Liver (tissue), 9 donors: ENCODE measurements around the gene ULK3. TPM values are rescaled to one million over a fixed set of nuclear protein-coding genes. Genes with fewer than 3 reads are reported as not detected.

Experiments
- DNase-seq: peaks from one replicate; pipeline ENCODE4 v3.0.0-alpha.2; 2017; ENCODE audit warnings: low spot score
- H3K27ac ChIP-seq, 2 donors: one replicate each; pipeline ENCODE4 v1.7.0; 2013; ENCODE audit warnings: inconsistent platforms in 2 of 2, low read length in 2 of 2, control low read depth in 1 of 2, low read depth in 1 of 2, mild to moderate bottlenecking in 1 of 2
- H3K27me3 ChIP-seq, 4 donors: one replicate each; pipeline versions ENCODE4 v1.6.1 to v1.7.0; 2013; ENCODE audit warnings: low read length in 3 of 4, inconsistent platforms in 1 of 4, mild to moderate bottlenecking in 1 of 4, moderate library complexity in 1 of 4; ENCODE audit not compliant: control insufficient read depth in 4 of 4, insufficient read depth in 4 of 4
- H3K36me3 ChIP-seq, 4 donors: one replicate each; pipeline versions ENCODE4 v1.6.1 to v1.7.0; 2013; ENCODE audit warnings: low read length in 3 of 4, mild to moderate bottlenecking in 3 of 4, low read depth in 1 of 4, moderate library complexity in 1 of 4; ENCODE audit not compliant: control insufficient read depth in 4 of 4, insufficient read depth in 3 of 4
- H3K4me1 ChIP-seq, 4 donors: one replicate each; pipeline versions ENCODE4 v1.6.1 to v1.7.0; 2013; ENCODE audit warnings: low read length in 3 of 4, mild to moderate bottlenecking in 3 of 4, moderate library complexity in 1 of 4; ENCODE audit not compliant: control insufficient read depth in 4 of 4, insufficient read depth in 4 of 4
- H3K4me3 ChIP-seq, 3 donors: one replicate each; pipeline versions ENCODE4 v1.6.1 to v1.7.0; 2013; ENCODE audit warnings: low read length in 3 of 3, control low read depth in 1 of 3, low read depth in 1 of 3, mild to moderate bottlenecking in 1 of 3
- H3K9ac ChIP-seq, 2 donors: one replicate each; pipeline ENCODE4 v1.7.0; 2013; ENCODE audit warnings: low read length in 2 of 2, mild to moderate bottlenecking in 2 of 2, moderate library complexity in 2 of 2, control low read depth in 1 of 2, low read depth in 1 of 2
- H3K9me3 ChIP-seq, 4 donors: one replicate each; pipeline versions ENCODE4 v1.6.1 to v1.7.0; 2013; ENCODE audit warnings: low read length in 3 of 4; ENCODE audit not compliant: control insufficient read depth in 4 of 4
- EGR1 ChIP-seq, 2 donors: IDR thresholded peaks; 2 replicates each; pipeline ENCODE4 v1.6.1; 2016 to 2018; ENCODE audit warnings: antibody characterized with exemption in 2 of 2, low read depth in 2 of 2
- FOXA1 ChIP-seq: IDR thresholded peaks from 2 replicates; pipeline ENCODE4 v1.6.1; 2016; ENCODE audit warnings: antibody characterized with exemption
- FOXA2 ChIP-seq: IDR thresholded peaks from 2 replicates; pipeline ENCODE4 v1.6.1; 2016; ENCODE audit warnings: antibody characterized with exemption
- GABPA ChIP-seq, 2 donors: IDR thresholded peaks in 1 of 2; conservative IDR thresholded peaks in 1 of 2; 2 replicates each; pipeline ENCODE4 v1.6.1; 2016; ENCODE audit warnings: antibody characterized with exemption in 2 of 2, mild to moderate bottlenecking in 1 of 2, moderate library complexity in 1 of 2
- HNF4A ChIP-seq, 2 donors: conservative IDR thresholded peaks; 2 replicates each; pipeline ENCODE4 v1.6.1; 2016; ENCODE audit warnings: antibody characterized with exemption in 2 of 2, mild to moderate bottlenecking in 2 of 2
- HNF4G ChIP-seq: IDR thresholded peaks from 2 replicates; pipeline ENCODE4 v1.6.1; 2016; ENCODE audit warnings: antibody characterized with exemption
- JUND ChIP-seq, 2 donors: IDR thresholded peaks; 2 replicates each; pipeline ENCODE4 v1.6.1; 2016; ENCODE audit warnings: antibody characterized with exemption in 2 of 2
- NR2F2 ChIP-seq: IDR thresholded peaks from 2 replicates; pipeline ENCODE4 v1.6.1; 2016; ENCODE audit warnings: antibody characterized with exemption
- RAD21 ChIP-seq, 2 donors: IDR thresholded peaks; 2 replicates each; pipeline ENCODE4 v1.6.1; 2016; ENCODE audit warnings: antibody characterized with exemption in 2 of 2, mild to moderate bottlenecking in 2 of 2
- RXRA ChIP-seq, 2 donors: IDR thresholded peaks; 2 replicates each; pipeline ENCODE4 v1.6.1; 2017 to 2018; ENCODE audit warnings: antibody characterized with exemption in 2 of 2, mild to moderate bottlenecking in 1 of 2
- SP1 ChIP-seq: IDR thresholded peaks from 2 replicates; pipeline ENCODE4 v1.6.1; 2018; ENCODE audit warnings: antibody characterized with exemption, mild to moderate bottlenecking
- TAF1 ChIP-seq: conservative IDR thresholded peaks from 2 replicates; pipeline ENCODE4 v1.6.1; 2016; ENCODE audit warnings: antibody characterized with exemption, mild to moderate bottlenecking
- YY1 ChIP-seq: IDR thresholded peaks from 2 replicates; pipeline ENCODE4 v1.6.1; 2016; ENCODE audit warnings: antibody characterized with exemption, mild to moderate bottlenecking
- WGBS: extraction: QIAGEN DNeasy Blood & Tissue Kit; methylation state at CpG from one replicate; pipeline ENCODE4 v1.1.7; 2013; 5-methylcytosine and 5-hydroxymethylcytosine counted together
- polyA plus RNA-seq, 2 donors: library from polyadenylated mRNA; stranded (reverse) in 1 of 2; unstranded in 1 of 2; fragments of 200-250 nt in 1 of 2; fragments of >200 nt in 1 of 2; fragmentation: Nextera tagmentation in 1 of 2; extraction: Ambion mirVana in 1 of 2; gene quantifications; one replicate each; pipeline versions ENCODE4 v1.2.1 to v1.2.3, GENCODE V29; 2013 to 2015
- total RNA-seq, 2 donors: library from RNA; depleted of rRNA; stranded (reverse); fragments of >200 nt; gene quantifications; one replicate each; pipeline ENCODE4 v1.2.3, GENCODE V29; 2014
- TF ChIP-seq, protein P1 (sequence below): IDR thresholded peaks from 2 replicates; pipeline ENCODE4 v1.6.1; 2016; ENCODE audit warnings: antibody characterized with exemption, mild to moderate bottlenecking
- TF ChIP-seq, protein P2 (sequence below): IDR thresholded peaks from 2 replicates; pipeline ENCODE4 v1.6.1; 2016; ENCODE audit warnings: antibody characterized with exemption
- TF ChIP-seq, protein P3 (sequence below): IDR thresholded peaks from 2 replicates; pipeline ENCODE4 v1.6.1; 2016; ENCODE audit warnings: antibody characterized with exemption
- TF ChIP-seq, protein P4 (sequence below): fragments of 150-350 bp; IDR thresholded peaks from 2 replicates; pipeline ENCODE4 v1.5.1; 2017; ENCODE audit warnings: improper control_type of control experiment, low read depth, low read length; ENCODE audit not compliant: missing input control
- donor health status: healthy.
- donor health status: healthy.
- donor health status: healthy.
- donor health status: healthy.
- donor health status: healthy.

The ULK3 gene
- total and polyA plus RNA-seq, 4 donors: 13.1 to 35.5 (median 21.4) TPM

DNA sequence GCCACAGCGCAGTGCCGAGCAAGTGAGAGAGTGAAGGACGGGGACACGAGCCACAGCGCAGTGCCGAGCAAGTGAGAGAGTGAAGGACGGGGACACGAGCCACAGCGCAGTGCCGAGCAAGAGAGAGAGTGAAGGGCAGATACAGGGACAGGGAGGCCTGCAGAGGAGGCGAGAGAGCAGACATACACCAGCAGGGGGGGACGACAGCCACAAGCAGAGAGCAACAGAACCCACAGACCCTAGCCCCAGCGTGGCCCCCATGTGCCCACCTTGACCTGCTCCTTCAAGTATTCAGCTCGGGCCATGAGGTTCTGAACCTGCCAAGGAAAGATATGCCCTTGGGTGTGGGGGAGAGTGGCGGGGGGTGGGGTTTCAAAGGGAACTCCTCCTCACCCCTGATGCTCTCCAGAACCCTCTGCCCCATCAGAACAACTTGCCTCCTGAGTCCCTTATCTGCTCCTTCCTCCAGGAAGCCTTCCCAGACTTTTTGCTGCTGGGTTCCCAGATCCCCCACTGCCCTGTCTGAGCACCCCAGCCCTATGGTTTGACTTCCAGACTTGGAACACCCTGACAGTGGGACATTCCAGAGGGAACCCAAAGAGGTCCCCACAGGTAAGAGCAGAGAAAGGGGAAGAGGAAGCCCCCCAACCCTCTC lies 5.3 kb downstream of the ULK3 start:
- no peak overlapping the region for H3K4me3 ChIP-seq
- H3K4me1 ChIP-seq: peaks cover 0 to 9% (median 3%) of the 10 kb centered on the region in 4 donors
- H3K36me3 ChIP-seq: peaks cover 2 to 15% (median 8%) of the 10 kb centered on the region in 4 donors
- no peak overlapping the region for H3K9ac ChIP-seq
- no peak for DNase-seq
- TF ChIP-seq HNF4A (conservative IDR thresholded peaks at IDR 0.05): no peak
- TF ChIP-seq FOXA1: no peak
- no peak for TF ChIP-seq HNF4G
- no peak for TF ChIP-seq TAF1
- TF ChIP-seq FOXA2: no peak
- TF ChIP-seq, protein P1, sequence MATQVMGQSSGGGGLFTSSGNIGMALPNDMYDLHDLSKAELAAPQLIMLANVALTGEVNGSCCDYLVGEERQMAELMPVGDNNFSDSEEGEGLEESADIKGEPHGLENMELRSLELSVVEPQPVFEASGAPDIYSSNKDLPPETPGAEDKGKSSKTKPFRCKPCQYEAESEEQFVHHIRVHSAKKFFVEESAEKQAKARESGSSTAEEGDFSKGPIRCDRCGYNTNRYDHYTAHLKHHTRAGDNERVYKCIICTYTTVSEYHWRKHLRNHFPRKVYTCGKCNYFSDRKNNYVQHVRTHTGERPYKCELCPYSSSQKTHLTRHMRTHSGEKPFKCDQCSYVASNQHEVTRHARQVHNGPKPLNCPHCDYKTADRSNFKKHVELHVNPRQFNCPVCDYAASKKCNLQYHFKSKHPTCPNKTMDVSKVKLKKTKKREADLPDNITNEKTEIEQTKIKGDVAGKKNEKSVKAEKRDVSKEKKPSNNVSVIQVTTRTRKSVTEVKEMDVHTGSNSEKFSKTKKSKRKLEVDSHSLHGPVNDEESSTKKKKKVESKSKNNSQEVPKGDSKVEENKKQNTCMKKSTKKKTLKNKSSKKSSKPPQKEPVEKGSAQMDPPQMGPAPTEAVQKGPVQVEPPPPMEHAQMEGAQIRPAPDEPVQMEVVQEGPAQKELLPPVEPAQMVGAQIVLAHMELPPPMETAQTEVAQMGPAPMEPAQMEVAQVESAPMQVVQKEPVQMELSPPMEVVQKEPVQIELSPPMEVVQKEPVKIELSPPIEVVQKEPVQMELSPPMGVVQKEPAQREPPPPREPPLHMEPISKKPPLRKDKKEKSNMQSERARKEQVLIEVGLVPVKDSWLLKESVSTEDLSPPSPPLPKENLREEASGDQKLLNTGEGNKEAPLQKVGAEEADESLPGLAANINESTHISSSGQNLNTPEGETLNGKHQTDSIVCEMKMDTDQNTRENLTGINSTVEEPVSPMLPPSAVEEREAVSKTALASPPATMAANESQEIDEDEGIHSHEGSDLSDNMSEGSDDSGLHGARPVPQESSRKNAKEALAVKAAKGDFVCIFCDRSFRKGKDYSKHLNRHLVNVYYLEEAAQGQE: no peak
- no peak for TF ChIP-seq JUND (IDR thresholded peaks at IDR 0.05)
- no peak for TF ChIP-seq SP1
- TF ChIP-seq, protein P2, sequence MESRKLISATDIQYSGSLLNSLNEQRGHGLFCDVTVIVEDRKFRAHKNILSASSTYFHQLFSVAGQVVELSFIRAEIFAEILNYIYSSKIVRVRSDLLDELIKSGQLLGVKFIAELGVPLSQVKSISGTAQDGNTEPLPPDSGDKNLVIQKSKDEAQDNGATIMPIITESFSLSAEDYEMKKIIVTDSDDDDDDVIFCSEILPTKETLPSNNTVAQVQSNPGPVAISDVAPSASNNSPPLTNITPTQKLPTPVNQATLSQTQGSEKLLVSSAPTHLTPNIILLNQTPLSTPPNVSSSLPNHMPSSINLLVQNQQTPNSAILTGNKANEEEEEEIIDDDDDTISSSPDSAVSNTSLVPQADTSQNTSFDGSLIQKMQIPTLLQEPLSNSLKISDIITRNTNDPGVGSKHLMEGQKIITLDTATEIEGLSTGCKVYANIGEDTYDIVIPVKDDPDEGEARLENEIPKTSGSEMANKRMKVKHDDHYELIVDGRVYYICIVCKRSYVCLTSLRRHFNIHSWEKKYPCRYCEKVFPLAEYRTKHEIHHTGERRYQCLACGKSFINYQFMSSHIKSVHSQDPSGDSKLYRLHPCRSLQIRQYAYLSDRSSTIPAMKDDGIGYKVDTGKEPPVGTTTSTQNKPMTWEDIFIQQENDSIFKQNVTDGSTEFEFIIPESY: no peak
- TF ChIP-seq NR2F2: no peak
- no peak for TF ChIP-seq RXRA (IDR thresholded peaks at IDR 0.05)
- TF ChIP-seq GABPA (IDR thresholded peaks at IDR 0.05 in 1 of 2, conservative IDR thresholded peaks at IDR 0.05 in 1 of 2): no peak
- TF ChIP-seq, protein P3, sequence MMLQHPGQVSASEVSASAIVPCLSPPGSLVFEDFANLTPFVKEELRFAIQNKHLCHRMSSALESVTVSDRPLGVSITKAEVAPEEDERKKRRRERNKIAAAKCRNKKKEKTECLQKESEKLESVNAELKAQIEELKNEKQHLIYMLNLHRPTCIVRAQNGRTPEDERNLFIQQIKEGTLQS: no peak
- TF ChIP-seq, protein P4, sequence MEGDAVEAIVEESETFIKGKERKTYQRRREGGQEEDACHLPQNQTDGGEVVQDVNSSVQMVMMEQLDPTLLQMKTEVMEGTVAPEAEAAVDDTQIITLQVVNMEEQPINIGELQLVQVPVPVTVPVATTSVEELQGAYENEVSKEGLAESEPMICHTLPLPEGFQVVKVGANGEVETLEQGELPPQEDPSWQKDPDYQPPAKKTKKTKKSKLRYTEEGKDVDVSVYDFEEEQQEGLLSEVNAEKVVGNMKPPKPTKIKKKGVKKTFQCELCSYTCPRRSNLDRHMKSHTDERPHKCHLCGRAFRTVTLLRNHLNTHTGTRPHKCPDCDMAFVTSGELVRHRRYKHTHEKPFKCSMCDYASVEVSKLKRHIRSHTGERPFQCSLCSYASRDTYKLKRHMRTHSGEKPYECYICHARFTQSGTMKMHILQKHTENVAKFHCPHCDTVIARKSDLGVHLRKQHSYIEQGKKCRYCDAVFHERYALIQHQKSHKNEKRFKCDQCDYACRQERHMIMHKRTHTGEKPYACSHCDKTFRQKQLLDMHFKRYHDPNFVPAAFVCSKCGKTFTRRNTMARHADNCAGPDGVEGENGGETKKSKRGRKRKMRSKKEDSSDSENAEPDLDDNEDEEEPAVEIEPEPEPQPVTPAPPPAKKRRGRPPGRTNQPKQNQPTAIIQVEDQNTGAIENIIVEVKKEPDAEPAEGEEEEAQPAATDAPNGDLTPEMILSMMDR: no peak
- TF ChIP-seq EGR1 (IDR thresholded peaks at IDR 0.05; ENCODE audit: low read depth in 2 of 2): no peak
- no peak for TF ChIP-seq YY1
- no peak for TF ChIP-seq RAD21 (IDR thresholded peaks at IDR 0.05)
- no peak overlapping the region for H3K27ac ChIP-seq
- 91% methylated on average over 15 of the region's 15 CpGs for WGBS
- H3K9me3 ChIP-seq: no peaks in the 10 kb centered on the region
- no peaks in the 10 kb centered on the region for H3K27me3 ChIP-seq
